Liver (tissue), 9 donors: ENCODE measurements around the gene GSK3B. TPM values are rescaled to one million over a fixed set of nuclear protein-coding genes. Genes with fewer than 3 reads are reported as not detected.

Experiments used
- DNase-seq: peaks from one replicate; pipeline ENCODE4 v3.0.0-alpha.2; 2017; ENCODE audit warnings: low spot score
- H3K27ac ChIP-seq, 2 donors: one replicate each; pipeline ENCODE4 v1.7.0; 2013; ENCODE audit warnings: inconsistent platforms in 2 of 2, low read length in 2 of 2, control low read depth in 1 of 2, low read depth in 1 of 2, mild to moderate bottlenecking in 1 of 2
- H3K27me3 ChIP-seq, 4 donors: one replicate each; pipeline versions ENCODE4 v1.6.1 to v1.7.0; 2013; ENCODE audit warnings: low read length in 3 of 4, inconsistent platforms in 1 of 4, mild to moderate bottlenecking in 1 of 4, moderate library complexity in 1 of 4; ENCODE audit not compliant: control insufficient read depth in 4 of 4, insufficient read depth in 4 of 4
- H3K36me3 ChIP-seq, 4 donors: one replicate each; pipeline versions ENCODE4 v1.6.1 to v1.7.0; 2013; ENCODE audit warnings: low read length in 3 of 4, mild to moderate bottlenecking in 3 of 4, low read depth in 1 of 4, moderate library complexity in 1 of 4; ENCODE audit not compliant: control insufficient read depth in 4 of 4, insufficient read depth in 3 of 4
- H3K4me1 ChIP-seq, 4 donors: one replicate each; pipeline versions ENCODE4 v1.6.1 to v1.7.0; 2013; ENCODE audit warnings: low read length in 3 of 4, mild to moderate bottlenecking in 3 of 4, moderate library complexity in 1 of 4; ENCODE audit not compliant: control insufficient read depth in 4 of 4, insufficient read depth in 4 of 4
- H3K4me3 ChIP-seq, 3 donors: one replicate each; pipeline versions ENCODE4 v1.6.1 to v1.7.0; 2013; ENCODE audit warnings: low read length in 3 of 3, control low read depth in 1 of 3, low read depth in 1 of 3, mild to moderate bottlenecking in 1 of 3
- H3K9ac ChIP-seq, 2 donors: one replicate each; pipeline ENCODE4 v1.7.0; 2013; ENCODE audit warnings: low read length in 2 of 2, mild to moderate bottlenecking in 2 of 2, moderate library complexity in 2 of 2, control low read depth in 1 of 2, low read depth in 1 of 2
- H3K9me3 ChIP-seq, 4 donors: one replicate each; pipeline versions ENCODE4 v1.6.1 to v1.7.0; 2013; ENCODE audit warnings: low read length in 3 of 4; ENCODE audit not compliant: control insufficient read depth in 4 of 4
- ATF3 ChIP-seq: IDR thresholded peaks from 2 replicates; pipeline ENCODE4 v1.6.1; 2016; ENCODE audit warnings: antibody characterized with exemption
- CTCF ChIP-seq: fragments of 150-350 bp; IDR thresholded peaks from 2 replicates; pipeline ENCODE4 v1.5.1; 2017; ENCODE audit warnings: improper control_type of control experiment, low read depth, low read length; ENCODE audit not compliant: missing input control
- EGR1 ChIP-seq, 2 donors: IDR thresholded peaks; 2 replicates each; pipeline ENCODE4 v1.6.1; 2016 to 2018; ENCODE audit warnings: antibody characterized with exemption in 2 of 2, low read depth in 2 of 2
- FOXA1 ChIP-seq: IDR thresholded peaks from 2 replicates; pipeline ENCODE4 v1.6.1; 2016; ENCODE audit warnings: antibody characterized with exemption
- FOXA2 ChIP-seq: IDR thresholded peaks from 2 replicates; pipeline ENCODE4 v1.6.1; 2016; ENCODE audit warnings: antibody characterized with exemption
- GABPA ChIP-seq, 2 donors: IDR thresholded peaks in 1 of 2; conservative IDR thresholded peaks in 1 of 2; 2 replicates each; pipeline ENCODE4 v1.6.1; 2016; ENCODE audit warnings: antibody characterized with exemption in 2 of 2, mild to moderate bottlenecking in 1 of 2, moderate library complexity in 1 of 2
- HNF4A ChIP-seq, 2 donors: conservative IDR thresholded peaks; 2 replicates each; pipeline ENCODE4 v1.6.1; 2016; ENCODE audit warnings: antibody characterized with exemption in 2 of 2, mild to moderate bottlenecking in 2 of 2
- HNF4G ChIP-seq: IDR thresholded peaks from 2 replicates; pipeline ENCODE4 v1.6.1; 2016; ENCODE audit warnings: antibody characterized with exemption
- JUND ChIP-seq, 2 donors: IDR thresholded peaks; 2 replicates each; pipeline ENCODE4 v1.6.1; 2016; ENCODE audit warnings: antibody characterized with exemption in 2 of 2
- MAX ChIP-seq: IDR thresholded peaks from 2 replicates; pipeline ENCODE4 v1.6.1; 2016; ENCODE audit warnings: antibody characterized with exemption
- NR2F2 ChIP-seq: IDR thresholded peaks from 2 replicates; pipeline ENCODE4 v1.6.1; 2016; ENCODE audit warnings: antibody characterized with exemption
- RAD21 ChIP-seq, 2 donors: IDR thresholded peaks; 2 replicates each; pipeline ENCODE4 v1.6.1; 2016; ENCODE audit warnings: antibody characterized with exemption in 2 of 2, mild to moderate bottlenecking in 2 of 2
- REST ChIP-seq: IDR thresholded peaks from 2 replicates; pipeline ENCODE4 v1.6.1; 2016; ENCODE audit warnings: antibody characterized with exemption, mild to moderate bottlenecking
- RXRA ChIP-seq, 2 donors: IDR thresholded peaks; 2 replicates each; pipeline ENCODE4 v1.6.1; 2017 to 2018; ENCODE audit warnings: antibody characterized with exemption in 2 of 2, mild to moderate bottlenecking in 1 of 2
- SP1 ChIP-seq: IDR thresholded peaks from 2 replicates; pipeline ENCODE4 v1.6.1; 2018; ENCODE audit warnings: antibody characterized with exemption, mild to moderate bottlenecking
- TAF1 ChIP-seq: conservative IDR thresholded peaks from 2 replicates; pipeline ENCODE4 v1.6.1; 2016; ENCODE audit warnings: antibody characterized with exemption, mild to moderate bottlenecking
- YY1 ChIP-seq: IDR thresholded peaks from 2 replicates; pipeline ENCODE4 v1.6.1; 2016; ENCODE audit warnings: antibody characterized with exemption, mild to moderate bottlenecking
- ZBTB33 ChIP-seq: IDR thresholded peaks from 2 replicates; pipeline ENCODE4 v1.6.1; 2016; ENCODE audit warnings: antibody characterized with exemption
- WGBS: extraction: QIAGEN DNeasy Blood & Tissue Kit; methylation state at CpG from one replicate; pipeline ENCODE4 v1.1.7; 2013; 5-methylcytosine and 5-hydroxymethylcytosine counted together
- polyA plus RNA-seq, 2 donors: library from polyadenylated mRNA; stranded (reverse) in 1 of 2; unstranded in 1 of 2; fragments of 200-250 nt in 1 of 2; fragments of >200 nt in 1 of 2; fragmentation: Nextera tagmentation in 1 of 2; extraction: Ambion mirVana in 1 of 2; gene quantifications; one replicate each; pipeline versions ENCODE4 v1.2.1 to v1.2.3, GENCODE V29; 2013 to 2015
- total RNA-seq, 2 donors: library from RNA; depleted of rRNA; stranded (reverse); fragments of >200 nt; gene quantifications; one replicate each; pipeline ENCODE4 v1.2.3, GENCODE V29; 2014
- donor health status: healthy.
- donor health status: healthy.
- donor health status: healthy.
- donor health status: healthy.
- donor health status: healthy.

GSK3B gene
- total and polyA plus RNA-seq, 4 donors = 10.5 to 20.8 (median 18.5) TPM

- Histone ChIP-seq H3K4me1 (peaks cover 0 to 22% (median 1%) of the 10 kb centered on the region in 4 donors), H3K9me3 (peaks cover 0 to 3% (median 2%) of the 10 kb centered on the region in 4 donors), H3K27ac (no peak overlapping the region), H3K27me3 (no peaks in the 10 kb centered on the region), H3K4me3 (no peak overlapping the region), H3K36me3 (no peaks in the 10 kb centered on the region), H3K9ac (no peak overlapping the region)
- no peak for TF ChIP-seq SP1
- TF ChIP-seq YY1 = no peak
- no peak for TF ChIP-seq RAD21 (IDR thresholded peaks at IDR 0.05)
- TF ChIP-seq HNF4G = no peak
- no peak for TF ChIP-seq ATF3
- TF ChIP-seq JUND (IDR thresholded peaks at IDR 0.05) = no peak
- no peak for TF ChIP-seq NR2F2
- no peak for TF ChIP-seq HNF4A (conservative IDR thresholded peaks at IDR 0.05)
- no peak for TF ChIP-seq CTCF
- TF ChIP-seq FOXA1 = no peak
- TF ChIP-seq MAX = no peak
- no peak for TF ChIP-seq RXRA (IDR thresholded peaks at IDR 0.05)
- no peak for TF ChIP-seq EGR1 (IDR thresholded peaks at IDR 0.05; ENCODE audit: low read depth in 2 of 2)
- TF ChIP-seq GABPA (IDR thresholded peaks at IDR 0.05 in 1 of 2, conservative IDR thresholded peaks at IDR 0.05 in 1 of 2) = no peak
- TF ChIP-seq FOXA2 = no peak
- TF ChIP-seq ZBTB33 = no peak
- no peak for TF ChIP-seq TAF1
- TF ChIP-seq REST = no peak
- no peak for DNase-seq
- 78% methylated on average over 2 of the region's 2 CpGs for WGBS
These were observed 314.4 kb downstream of the GSK3B start for GRCh38 chr3:119779731-119780383.
